K562 (cell line): Measurements from ENCODE around the gene ANKRD27. TPM values are rescaled to one million over a fixed set of nuclear protein-coding genes. Genes with fewer than 3 reads are reported as not detected.

Source experiments
- ILF3 ChIP-seq: fragments of 450-650 bp; IDR thresholded peaks from 2 replicates; pipeline ENCODE4 v1.6.1; 2018; ENCODE audit warnings: antibody characterized with exemption, mild to moderate bottlenecking, moderate library complexity, borderline replicate concordance
- SREBF1 ChIP-seq: fragments of 150-350 bp; IDR thresholded peaks from 2 replicates; pipeline ENCODE4 v1.6.1; 2014; ENCODE audit warnings: antibody characterized with exemption, low read depth, low read length, borderline replicate concordance
- ZBTB40 ChIP-seq, 2 experiments: fragments of 450-650 bp in 1 of 2; sonication (generic) in 1 of 2; formaldehyde crosslinking in 1 of 2; IDR thresholded peaks; 2 replicates each; pipeline versions ENCODE4 v1.7.1 to v1.9.0; 2016 to 2022; ENCODE audit warnings: inconsistent platforms in 1 of 2, mild to moderate bottlenecking in 1 of 2, missing genetic modification reagents in 1 of 2
- ZBTB7A ChIP-seq: IDR thresholded peaks from 2 replicates; pipeline ENCODE4 v1.6.1; 2011; ENCODE audit warnings: low read depth, mild to moderate bottlenecking, low read length, moderate library complexity, borderline replicate concordance; ENCODE audit not compliant: control insufficient read depth
- polyA plus RNA-seq, 8 experiments: library from polyadenylated mRNA; depleted of rRNA in 4 of 8; stranded (reverse) in 5 of 8; unstranded in 3 of 8; fragments of >200 nt; fragmentation: Nextera tagmentation in 2 of 8; fragmentation: Illumina TruSeq in 1 of 8; extraction: Ambion mirVana in 2 of 8; extraction: Trizol in 1 of 8; gene quantifications; 2 replicates each; pipeline versions ENCODE4 v1.2.1 to v1.2.3, GENCODE V29; 2011 to 2014; ENCODE audit warnings: inconsistent platforms in 1 of 8, missing spikeins in 1 of 8
- total RNA-seq, 7 experiments: library from RNA; depleted of rRNA in 6 of 7; stranded (reverse); fragments of >200 nt in 6 of 7; fragmentation: Illumina TruSeq in 2 of 7; extraction: Trizol in 2 of 7; gene quantifications; 2 replicates each; pipeline versions ENCODE4 v1.2.1 to v1.2.3, GENCODE V29; 2011 to 2021; ENCODE audit warnings: low replicate concordance in 1 of 7
- TF ChIP-seq, protein P1 (sequence below): fragments of 250-450 bp; sonication (Bioruptor Pico); IDR thresholded peaks from 2 replicates; pipeline ENCODE4 v1.5.0; 2021; ENCODE audit warnings: mild to moderate bottlenecking, moderate library complexity

The ANKRD27 gene
- total and polyA plus RNA-seq, 9 of the 15 experiments (the other 6 are each of a cell fraction or from before 2014, with no cell fraction given), result 5.3 to 71.3 (median 54.2) TPM

DNA sequence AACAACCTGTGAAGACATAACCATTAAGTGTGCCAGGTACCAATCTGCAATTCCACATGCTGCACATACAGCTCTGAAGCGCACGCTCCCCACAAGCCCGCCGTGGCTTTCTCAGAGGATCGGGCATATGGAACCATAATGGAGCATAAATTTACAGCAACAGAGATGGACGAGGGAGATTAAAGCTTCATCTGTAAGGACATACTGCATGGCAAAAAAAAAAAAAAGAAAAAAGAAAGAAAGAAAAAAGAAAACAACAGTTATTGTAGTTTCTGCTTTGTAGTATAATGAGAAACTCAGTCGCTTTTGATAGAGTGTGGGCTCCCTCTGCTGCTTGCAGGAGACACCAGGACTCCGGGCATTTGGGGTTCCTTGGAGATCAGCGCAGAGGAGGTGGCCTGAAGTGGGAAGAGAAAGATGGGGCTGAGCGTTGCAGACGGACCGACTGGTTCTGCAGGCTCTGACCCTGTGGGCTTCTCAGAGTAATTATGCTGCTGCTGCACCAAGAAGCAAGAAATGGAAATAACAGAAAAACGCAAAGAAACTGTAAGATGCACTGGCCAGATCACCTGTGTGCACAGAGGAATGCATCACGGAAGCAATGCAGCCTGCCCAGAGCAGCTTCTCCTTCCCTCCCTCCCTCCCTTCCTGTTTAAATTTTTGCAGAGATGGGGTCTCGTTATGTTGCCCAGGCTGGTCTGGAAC is 104.7 kb downstream of the ANKRD27 start (continued):
- TF ChIP-seq ZBTB40 (IDR thresholded peaks at IDR 0.05), result no peak
- TF ChIP-seq ZBTB40 (CRISPR knock-in tag; IDR thresholded peaks at IDR 0.05), result no peak
- no peak for TF ChIP-seq ILF3
- no peak for TF ChIP-seq ZBTB7A
- TF ChIP-seq, protein P1, sequence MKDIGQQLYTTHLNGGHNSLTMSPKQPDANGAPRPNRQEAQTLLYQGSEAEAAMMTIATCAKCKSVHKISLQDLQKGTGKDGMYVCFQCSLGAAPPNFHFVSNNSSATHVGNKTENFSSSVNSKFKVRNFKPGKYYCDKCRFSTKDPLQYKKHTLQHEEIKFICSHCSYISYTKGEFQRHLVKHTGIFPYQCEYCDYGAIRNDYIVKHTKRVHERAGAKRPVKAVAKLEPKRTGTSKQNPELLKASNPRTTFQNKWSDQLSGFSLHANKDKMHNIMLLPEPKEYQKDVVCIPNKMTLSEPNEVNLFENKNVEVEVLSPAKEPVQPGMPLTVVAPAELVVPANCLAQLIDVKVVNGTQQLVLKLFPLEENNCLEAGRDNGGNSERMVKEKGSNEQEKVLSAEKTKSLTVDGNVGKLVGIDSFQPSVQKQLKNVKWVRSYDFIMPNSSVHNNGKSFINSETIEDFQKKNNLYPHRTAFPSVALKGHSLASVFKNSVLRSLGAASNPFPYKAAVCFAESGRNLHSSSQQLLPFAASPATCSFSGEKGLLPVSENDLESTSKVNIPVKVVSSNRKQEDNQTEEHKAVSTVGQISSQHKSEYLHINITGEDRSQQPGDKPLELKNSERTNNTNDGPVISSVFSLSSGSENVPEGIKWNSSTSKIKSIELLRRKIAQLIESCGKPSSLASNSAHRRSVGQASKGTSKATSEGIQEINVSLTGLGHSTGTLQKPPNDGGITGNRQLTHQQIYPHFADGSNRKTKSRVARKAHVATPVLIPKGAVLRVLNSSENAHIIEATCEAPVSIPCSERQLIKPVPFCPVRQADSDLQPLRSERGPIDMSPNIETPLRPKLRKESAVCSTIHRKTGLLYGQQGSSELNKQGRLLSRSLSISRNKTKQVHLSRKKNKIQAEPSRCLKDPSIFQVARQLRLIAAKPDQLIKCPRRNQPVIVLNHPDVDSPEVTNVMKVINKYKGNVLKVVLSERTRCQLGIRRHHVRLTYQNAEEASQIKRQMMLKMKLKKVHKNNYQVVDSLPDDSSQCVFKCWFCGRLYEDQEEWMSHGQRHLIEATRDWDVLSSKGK (CRISPR knock-in tag), result no peak
- TF ChIP-seq SREBF1, result no peak
